ENCODE results near the gene GPRC5A.

GRCh38 chr12:12933742-12934141 is 42.4 kb downstream of the GPRC5A start:
- TF ChIP-seq CREB1 (CRISPR knock-in tag; IDR thresholded peaks at IDR 0.05; ENCODE audit: low read depth) (no peak), CTCF (conservative IDR thresholded peaks at IDR 0.05; ENCODE audit: low read depth in 2 of 2) (no peak), POLR2AphosphoS5 (IDR thresholded peaks at IDR 0.05; ENCODE audit: low read depth) (no peak), EZH2phosphoT487 (IDR thresholded peaks at IDR 0.05; ENCODE audit: unreplicated experiment) (no peak), EZH2 (IDR thresholded peaks at IDR 0.05; ENCODE audit: low read depth, unreplicated experiment) (no peak), REST (IDR thresholded peaks at IDR 0.05; ENCODE audit: unreplicated experiment) (no peak), JUNB (IDR thresholded peaks at IDR 0.05; ENCODE audit: unreplicated experiment) (no peak), ETS1 (IDR thresholded peaks at IDR 0.05) (no peak), ZNF331 (CRISPR knock-in tag; IDR thresholded peaks at IDR 0.05; ENCODE audit: low read depth) (no peak), ZNF462 (CRISPR knock-in tag; IDR thresholded peaks at IDR 0.05) (no peak), NANOG (IDR thresholded peaks at IDR 0.05; ENCODE audit: borderline replicate concordance) (no peak), ZNF114 (CRISPR knock-in tag; IDR thresholded peaks at IDR 0.05) (no peak)

Data from GM23338 (cell line).